Left hindlimb (tissue), 1 donor: ENCODE measurements around the gene SUN1.

Source experiments
- DNase-seq: peaks from one replicate; pipeline ENCODE4 v3.0.0-alpha.2; 2018

Gene SUN1

DNA sequence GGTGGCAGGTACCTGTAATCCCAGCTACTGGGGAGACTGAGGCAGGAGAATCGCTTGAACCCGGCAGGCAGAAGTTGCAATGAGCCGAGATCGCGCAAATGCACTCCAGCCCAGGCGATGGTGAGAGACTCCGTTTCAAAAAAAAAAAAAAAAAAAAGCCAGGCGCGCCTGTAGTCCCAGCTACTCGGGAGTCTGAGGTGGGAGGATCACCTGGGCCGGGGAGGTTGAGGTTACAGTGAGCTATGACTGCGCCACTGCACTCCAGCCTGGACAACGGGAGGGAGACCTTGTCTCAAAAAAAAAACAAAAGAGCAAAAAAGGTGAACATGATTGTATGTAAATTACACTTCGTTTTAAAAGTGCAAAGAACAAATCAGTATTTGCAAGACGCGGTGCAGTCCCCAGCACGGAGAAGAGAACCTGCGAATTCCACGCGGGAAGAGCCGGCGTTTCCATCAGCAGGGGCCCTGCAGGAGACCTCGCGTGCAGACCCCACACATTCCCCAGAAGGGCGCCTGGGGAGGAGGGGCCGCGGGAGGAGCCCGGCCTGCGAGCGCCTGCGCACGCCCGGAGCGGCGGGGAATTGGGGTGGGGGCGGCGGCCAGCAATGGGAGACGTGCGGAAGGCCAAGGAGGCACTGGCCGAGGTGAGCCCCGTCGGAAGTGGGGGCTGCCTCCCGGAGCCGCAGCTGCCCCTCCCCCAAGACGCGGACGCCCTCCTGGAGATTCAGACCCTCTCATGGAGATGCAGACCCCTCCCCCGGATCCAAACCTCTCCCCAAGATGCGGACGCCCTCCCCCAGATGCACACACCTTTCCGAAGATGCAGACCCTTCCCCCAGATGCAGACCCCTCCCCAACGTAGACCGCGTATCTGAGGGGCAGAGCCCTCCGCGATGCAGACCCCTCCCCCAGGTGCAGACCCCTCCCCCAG lies 16.7 kb upstream of the SUN1 start:
- peak; percentile 78 for DNase-seq

DNA sequence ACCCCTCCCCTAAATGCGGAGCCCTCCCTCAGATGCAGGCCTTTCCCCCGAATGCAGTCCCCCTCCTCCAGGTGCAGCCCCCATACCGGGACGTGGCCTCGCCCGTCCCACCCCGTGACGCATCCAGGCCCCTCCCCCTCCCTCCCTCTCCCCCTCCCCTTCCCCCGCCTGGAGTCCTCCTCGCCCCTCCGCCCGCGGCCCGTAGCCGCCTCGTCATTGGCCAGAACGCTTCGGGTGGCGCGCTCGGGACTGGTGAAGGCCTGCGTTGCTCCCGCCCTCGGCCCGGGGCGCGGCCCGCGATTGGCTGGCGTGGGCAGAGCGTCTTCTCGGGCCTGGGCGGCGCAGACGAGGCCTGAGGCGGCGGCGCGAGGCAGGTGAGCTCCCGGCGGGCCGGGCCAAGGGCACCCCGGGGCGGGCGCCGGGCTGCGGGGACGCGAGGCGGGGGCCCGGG lies 16.0 kb upstream of the SUN1 start:
- DNase-seq, result peak; percentile 99

DNA sequence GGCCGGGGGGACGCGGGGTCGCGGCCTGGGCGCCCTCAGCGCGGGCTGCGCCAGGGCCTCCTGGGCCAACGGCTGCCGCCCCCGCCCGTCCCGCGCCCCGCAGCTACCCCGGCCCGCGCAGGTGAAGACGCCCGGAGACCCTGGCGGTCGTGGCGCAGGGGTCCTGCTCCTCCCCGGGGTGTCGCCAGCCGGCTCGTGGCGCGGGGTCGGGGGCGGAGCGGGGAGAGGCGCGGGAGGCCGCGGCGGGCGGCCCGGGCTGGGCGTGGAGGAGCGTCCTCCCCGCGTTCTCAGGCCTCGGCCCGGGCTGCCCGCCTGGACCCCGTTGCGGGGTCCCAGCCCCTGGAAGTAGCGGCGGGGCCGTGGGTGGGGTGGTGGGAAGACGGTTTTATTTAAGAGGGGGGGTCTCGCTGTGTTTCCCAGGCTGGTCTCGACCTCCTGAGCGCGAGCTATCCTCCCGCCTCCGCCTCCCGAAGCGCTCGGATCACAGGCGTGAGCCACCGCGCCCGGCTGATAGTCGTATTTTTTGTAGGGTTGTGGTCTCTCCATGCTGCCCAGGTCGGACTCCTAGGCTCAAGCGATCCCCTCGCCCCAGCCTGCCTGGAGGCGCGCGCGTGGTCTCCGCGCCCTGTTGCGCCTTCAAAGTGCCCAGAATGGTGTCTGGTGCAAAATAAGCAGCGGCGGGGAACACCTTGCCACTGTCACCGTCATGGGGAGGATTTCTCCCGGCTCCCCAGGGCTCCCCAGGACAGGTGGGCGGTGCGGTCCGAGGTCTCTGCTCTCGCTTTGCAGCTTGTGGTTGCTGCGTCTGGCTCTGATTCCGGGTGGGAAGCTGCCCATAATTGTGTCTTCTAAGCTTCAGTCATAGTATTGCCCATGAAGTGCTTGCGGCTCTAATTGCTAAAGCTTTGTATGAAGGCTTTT lies 15.3 kb upstream of the SUN1 start:
- DNase-seq, result peak; percentile 50

DNA sequence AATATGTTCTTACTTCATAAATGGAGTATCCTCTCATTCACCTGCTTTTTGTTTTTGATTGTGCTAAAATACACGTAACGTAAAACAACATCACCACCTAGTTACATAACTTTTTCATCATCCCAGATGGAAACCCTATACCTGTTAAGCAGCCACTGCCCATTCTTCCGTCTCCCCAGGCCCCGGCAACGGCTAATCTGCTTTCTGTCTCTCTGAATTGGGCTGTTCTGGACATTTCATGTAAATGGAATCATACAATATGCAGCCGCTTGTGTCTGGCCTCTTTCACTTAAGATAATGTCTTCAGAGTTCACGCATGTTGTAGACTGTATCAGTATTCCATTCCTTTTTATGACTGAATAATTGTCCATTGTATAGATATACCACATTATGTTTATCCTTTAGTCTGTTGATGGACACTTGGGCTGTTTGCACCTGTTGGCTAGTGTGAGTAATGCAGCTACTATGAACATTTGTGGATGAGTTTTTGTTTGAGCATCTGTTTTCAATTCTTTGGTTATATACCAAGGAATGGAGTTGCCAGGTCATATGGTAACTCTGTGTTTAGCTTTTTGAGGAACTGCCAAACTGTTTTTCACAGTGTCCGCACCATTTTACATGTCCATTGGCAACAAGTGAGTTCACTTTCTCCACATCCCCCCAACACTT lies 14.1 kb upstream of the SUN1 start:
- DNase-seq, result no peak

DNA sequence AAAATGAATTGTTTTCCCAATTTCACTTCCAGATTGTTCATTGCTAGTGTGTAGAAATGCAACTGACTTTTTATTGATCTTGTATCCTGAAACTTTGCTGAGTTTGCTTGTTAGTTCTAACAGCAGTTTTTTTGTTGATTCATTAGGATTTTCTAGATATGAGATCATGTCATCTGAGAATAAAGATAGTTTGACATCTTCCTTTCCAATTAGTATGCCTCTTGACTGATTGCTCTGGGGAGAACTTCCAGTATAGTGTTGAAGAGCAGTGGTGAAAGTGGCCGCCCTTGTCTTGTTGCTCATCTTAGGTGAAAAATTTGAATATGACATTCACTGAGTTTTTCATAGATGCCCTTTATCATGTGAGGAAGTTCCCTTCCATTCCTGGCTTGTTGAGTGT lies 11.9 kb upstream of the SUN1 start:
- DNase-seq, result no peak

DNA sequence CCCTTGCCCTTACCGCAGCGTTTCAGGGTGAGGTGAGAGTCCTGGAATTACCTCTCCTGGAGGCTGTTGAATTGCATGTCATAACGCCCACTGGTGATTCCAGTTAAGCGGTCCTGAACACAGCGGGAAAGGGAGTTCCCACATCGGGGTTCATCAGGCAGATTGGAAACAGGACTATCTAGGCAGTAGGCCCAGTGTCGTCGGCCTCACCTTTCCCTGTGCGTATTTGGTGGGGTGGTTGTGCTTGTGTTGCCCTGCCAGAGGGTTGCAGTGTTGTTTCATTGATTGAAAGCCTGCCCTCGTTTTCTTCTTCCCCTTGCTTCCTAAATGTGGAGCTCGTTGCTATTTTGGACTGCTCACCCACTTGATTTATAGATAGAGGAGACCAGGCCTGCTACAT lies 10.6 kb upstream of the SUN1 start:
- no peak for DNase-seq

DNA sequence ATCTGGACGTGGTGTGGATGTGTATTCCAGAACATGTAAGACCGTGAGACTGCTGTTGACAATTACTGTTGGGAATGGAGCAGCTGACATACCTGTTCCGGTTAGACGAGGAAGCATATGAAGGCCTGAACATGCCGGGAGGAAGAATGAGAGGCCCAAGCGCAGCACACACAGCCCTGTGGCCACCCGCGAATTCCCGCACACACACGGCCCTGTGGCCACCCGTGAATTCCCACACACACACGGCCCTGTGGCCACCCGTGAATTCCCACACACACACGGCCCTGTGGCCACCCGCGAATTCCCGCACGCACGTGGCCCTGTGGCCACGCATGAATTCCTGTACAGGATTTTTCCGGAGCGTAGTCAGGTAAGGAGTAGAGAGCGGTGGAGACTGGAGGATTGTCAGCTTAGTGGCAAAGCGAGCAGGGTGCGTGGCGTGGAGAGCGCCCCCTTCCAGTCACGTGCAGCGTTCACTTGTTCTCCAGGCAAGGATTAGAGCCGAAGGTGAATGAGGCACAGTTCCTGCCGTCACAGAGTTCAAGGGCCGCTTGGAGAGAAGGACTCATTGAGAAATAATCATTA lies 9.5 kb upstream of the SUN1 start:
- DNase-seq, result no peak

DNA sequence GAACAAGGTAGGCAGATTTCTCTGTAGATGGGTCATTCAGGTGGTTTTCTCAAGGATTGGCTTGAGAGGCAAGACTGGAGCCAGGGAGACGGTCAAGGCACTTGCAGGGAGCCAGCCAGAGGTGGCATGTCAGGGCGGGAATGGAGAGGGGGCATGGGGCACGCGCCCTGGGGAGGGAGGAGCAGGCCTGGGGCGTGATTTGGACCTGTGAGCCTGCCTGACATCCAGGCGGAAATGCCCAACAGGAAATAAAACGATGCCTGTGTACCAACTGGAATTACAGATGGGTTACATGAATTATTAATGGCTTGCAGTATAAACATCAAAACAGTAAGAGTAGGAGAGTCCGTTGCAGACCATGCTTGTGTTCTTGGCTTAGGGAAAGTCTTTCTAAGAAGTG lies 8.6 kb upstream of the SUN1 start:
- DNase-seq, result no peak

DNA sequence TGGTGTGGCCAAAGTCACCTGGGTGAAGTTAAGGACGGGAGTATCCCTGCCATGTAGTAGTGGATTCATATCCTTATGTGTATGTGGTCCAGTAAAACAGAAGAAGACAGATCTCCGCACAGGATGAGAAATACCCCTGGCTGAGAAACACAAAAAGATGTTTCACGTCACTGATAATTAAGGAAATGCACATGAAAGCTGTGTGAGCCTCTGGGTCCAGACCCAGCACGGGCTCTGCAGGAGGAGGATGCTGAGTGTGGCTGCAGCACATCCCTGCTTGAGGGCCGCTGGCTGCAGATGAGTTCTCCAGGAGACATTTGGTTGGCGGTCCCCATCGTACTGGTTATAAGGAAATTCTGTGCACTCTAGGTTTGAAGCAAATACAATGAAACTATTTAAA lies 8.2 kb upstream of the SUN1 start:
- no peak for DNase-seq

DNA sequence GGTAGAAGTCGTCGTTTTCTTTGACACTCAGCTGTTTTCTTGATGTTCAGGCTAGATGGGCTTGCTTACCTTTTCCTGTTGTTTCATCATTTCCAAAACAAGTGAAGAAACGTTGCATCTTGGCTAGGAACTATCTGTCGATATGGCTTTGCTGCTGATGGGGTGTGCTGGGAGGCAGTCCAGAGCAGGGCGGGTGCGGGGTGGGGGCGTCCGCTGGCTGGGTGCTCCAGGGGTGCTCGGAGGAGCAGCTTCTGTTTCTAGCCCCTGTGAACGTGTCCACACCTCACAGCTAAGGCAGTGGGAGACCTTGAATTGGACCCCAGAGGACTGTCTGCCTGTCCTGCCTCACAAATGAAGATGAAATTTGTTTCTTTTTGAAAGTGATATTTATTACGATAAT lies 7.6 kb upstream of the SUN1 start:
- DNase-seq, result no peak

DNA sequence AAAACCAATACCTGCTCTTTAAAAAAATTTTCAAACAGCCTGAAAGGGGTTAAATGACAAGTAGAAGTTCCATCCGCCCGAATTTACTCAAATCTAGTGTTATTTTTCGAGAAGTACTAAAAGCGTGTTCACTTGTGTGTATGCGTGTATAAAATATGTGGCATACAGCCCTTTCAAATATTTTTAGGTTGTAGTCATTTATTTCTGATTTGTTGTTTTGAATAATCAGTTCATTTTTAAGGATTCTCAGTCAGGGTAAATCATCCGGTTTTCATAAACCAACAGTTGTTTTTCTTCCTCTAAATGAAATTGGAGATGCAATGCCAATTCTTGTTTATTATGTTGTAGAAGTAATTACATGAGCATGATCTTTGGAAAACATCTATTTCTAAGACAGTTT lies 6.9 kb upstream of the SUN1 start:
- DNase-seq, result no peak

DNA sequence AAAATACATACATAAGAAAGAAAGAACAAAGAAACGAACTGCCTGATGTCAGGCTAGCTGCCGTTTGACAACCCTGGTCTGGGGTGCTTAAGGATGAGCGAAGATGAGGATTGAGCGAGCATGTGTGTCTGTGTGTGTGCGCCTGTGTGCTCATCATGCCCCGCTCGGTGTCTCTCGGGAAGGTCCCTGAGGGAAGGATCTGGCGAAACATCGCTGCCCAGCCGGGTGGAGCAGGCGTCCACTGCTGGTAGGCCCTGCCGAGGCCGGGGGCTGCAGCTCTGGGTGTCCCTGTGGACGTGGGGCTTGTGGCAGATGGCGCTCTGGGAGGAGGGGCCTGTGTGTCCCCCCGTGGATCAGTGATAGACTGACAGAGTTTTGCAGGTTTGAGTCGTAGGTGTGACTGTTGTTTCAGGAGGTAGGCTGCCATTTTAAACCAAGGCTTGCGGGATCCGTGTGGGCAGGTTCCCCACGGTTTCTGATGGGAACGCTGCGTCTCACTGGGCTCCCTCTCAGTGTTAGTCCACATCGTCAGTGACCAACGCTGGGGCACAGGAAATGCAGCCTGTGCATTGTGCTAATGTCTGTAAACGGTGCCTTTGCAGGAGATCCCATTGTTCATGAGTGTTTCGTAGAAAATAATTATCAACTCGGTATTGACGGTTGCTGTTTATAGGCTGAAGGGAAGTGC lies 5.9 kb upstream of the SUN1 start:
- DNase-seq, result no peak

DNA sequence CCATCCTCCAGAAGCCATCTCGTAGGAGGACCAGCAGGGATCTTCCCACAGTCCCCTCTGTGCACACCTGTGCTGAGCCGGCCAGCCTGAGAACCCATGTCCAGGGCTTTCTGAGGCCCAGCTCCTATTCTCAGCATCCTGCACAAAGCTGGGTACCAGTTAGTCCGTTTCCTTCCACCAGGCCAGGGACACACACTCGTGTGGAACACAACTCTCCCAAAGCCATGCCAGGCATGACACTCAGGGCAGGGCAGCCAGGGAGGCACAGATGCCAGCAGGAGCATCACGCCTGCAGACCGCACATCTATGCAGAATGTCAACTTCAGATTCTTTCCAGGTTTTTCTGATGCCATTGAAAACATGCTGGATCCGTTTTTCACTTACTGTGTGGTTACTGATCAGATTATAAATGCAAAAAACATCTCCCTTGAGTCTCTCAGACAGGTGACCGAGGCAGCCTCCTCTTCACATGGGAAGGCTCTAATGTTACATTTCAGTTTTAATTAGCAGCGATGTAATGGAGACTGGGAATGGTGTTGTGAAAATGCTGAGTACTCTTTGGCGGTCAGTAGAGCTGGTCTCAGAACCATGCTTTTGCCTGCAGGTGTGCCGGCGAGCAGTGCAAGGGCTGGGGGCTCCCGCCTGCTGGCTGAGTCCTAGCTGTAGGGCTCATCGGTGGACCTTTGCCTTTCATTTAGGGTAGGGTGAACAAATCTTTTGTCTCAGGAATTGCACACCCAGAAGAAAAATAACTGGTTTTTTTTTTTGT lies 3.3 kb upstream of the SUN1 start:
- DNase-seq, result no peak

DNA sequence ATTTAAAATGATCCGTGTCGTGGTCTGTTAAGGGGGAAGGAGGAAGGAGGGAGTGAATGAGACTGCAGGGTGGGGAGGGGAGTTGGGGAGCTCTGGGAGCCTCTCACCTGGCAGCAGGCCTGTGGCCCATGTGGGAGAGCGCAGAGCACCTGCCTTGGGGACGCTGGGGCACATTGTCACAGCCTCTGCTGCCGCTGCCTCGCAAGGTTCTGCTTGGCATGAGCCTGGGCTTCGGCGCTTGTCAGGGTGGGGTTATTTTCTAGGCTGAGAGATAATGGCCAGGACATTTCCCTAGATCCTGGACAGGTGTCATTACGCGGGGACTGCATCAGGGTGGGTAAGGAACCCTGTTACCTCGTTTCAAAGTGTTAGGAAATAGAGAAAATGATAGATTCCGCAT lies 2.2 kb upstream of the SUN1 start:
- DNase-seq, result no peak

DNA sequence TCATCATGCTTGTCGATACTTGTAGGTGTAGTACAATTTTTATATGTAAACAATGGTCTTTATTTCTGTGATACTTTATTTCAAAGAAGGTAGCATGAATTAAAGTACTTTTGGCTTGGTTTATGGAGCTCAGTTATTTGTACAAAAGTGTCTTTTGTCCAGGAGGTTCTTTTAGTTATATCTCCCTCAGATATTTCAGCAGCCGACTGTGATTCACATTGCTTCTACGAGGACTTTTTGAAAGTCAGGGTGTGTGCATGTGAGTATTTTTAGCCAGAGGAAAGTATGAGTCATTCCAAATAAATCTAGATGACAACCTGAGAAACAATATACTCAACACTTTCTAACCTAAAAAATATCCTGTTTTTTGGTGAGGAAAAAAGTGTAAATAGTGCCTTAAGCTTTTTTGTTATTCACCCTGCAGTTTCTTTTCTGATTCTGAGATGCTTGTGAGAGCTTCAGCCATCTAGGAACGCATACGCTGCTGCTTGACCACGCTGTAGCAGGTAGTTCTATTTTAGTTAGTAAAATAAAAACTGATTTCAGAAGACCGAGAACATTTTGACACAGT lies 595 bp upstream of the SUN1 start:
- no peak for DNase-seq

DNA sequence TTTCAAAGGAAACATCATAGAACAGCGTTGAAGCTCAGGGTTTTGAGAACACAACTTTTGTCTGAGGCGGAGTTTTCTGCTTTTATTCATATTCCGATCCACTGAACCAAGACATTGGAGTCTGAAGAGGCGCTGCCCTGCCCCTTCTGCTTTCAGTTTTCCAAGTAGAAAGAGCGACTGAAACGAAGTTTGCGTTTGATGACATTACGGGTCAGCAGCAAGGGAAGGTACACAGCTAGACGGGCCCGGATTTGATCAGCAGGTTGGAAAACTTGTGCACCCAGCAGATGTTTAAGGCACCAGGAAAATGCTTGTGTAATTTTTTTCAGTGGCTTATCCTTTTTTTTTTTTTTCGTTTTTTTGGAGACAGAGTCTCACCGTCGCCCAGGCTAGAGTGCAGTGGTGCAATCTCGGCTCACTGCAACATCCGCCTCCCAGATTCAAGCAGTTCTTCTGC lies 720 bp downstream of the SUN1 start:
- no peak for DNase-seq

DNA sequence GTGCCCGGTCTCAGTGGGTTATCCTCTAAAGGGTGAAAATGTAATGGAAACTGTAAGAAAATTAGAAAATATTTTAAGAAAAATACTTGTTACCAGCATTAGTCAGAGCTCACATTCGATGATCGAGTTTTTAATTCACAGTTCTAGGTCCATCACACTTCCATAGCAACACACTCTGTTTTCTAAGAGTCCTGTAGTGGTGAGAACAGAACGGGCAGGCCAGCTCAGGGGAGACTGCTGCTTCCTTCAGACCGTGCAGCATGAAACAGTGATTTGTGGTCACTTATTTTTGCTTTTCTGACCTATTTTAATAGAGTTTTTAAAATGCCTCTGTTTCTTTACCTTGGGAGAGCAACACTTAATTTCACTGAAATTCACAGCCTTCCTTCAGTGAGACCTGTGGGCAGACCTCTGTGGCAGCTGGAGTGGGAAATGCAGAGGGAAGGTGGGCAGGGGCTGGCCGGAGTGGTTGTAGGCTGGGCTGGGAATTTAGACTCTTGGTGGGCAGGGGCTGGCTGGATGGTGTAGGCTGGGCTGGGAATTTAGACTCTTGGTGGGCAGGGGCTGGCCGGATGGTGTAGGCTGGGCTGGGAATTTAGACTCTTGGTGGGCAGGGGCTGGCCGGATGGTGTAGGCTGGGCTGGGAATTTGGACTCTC lies 1.5 kb downstream of the SUN1 start:
- no peak for DNase-seq

DNA sequence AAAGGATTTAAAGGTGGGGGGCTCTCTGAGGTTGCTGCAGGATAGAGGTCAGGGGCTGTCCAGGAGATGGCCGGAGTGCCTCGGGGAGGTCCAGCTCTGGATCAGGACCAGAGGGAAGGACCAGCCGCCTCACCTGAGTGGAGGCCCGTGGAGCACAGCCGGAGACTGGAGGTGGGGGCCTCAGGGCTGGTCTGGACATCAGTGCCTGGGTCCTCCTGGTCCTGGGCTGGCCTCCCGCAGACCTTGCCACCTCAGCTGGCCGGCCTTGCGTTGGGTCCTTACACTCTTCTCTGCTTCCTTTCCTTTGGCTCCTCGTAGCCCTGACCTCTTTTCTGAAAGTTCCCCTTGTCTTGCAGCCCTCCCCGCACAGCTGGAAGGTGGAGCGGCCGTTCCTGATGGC lies 2.0 kb downstream of the SUN1 start:
- no peak for DNase-seq

DNA sequence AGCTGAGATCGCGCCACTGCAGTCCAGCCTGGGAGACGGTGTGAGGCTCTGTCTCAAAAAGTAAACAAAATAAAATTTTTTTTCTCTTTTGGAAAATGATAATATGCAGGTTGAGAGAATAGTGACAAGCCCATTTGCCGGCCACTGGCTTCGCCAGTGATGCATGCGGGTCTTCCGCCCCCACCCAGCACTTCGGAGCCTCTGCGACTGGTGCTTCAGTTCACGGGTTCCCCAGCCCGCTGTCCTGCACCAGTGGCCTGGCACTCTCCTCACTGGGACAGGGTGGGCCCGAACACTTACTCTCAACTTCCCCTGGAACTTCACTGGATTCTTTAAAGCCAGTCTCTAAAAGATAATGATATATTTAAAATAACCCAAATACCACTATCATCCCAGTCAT lies 2.7 kb downstream of the SUN1 start:
- no peak for DNase-seq
